Measurements from ENCODE around the gene VPS26C. TPM values are rescaled to one million over a fixed set of nuclear protein-coding genes. Genes with fewer than 3 reads are reported as not detected.

VPS26C gene
- total and polyA plus RNA-seq, 9 of the 15 experiments (the other 6 are each of a cell fraction or from before 2014, with no cell fraction given): 32.8 to 48.7 (median 42.1) TPM

GRCh38 chr21:37220981-37221664 is 46.0 kb downstream of the VPS26C start (continued):
- TF ChIP-seq DEAF1 (CRISPR knock-in tag; IDR thresholded peaks at IDR 0.05) (no peak), ZNF740 (CRISPR knock-in tag; IDR thresholded peaks at IDR 0.05) (no peak), ZNF740 (tag; IDR thresholded peaks at IDR 0.05) (no peak), ZNF778 (CRISPR knock-in tag; IDR thresholded peaks at IDR 0.05) (no peak), VEZF1 (CRISPR knock-in tag; IDR thresholded peaks at IDR 0.05) (peak; percentile 40), ZNF121 (CRISPR knock-in tag; conservative IDR thresholded peaks at IDR 0.05) (no peak), TFE3 (CRISPR knock-in tag; IDR thresholded peaks at IDR 0.05) (peak; percentile 99), TSHZ1 (CRISPR knock-in tag; IDR thresholded peaks at IDR 0.05) (no peak), GTF3C2 (IDR thresholded peaks at IDR 0.05; ENCODE audit: borderline replicate concordance, extremely low read depth, insufficient read length) (no peak), EGR1 (conservative IDR thresholded peaks at IDR 0.05) (peak; percentile 73), CXXC5 (CRISPR knock-in tag; IDR thresholded peaks at IDR 0.05) (peak; percentile 64)

All from K562 (cell line).